ENCODE results near the gene ATP1B1.

Gene ATP1B1

GRCh38 chr1:169106095-169106920 lies at the start of gene ATP1B1:
Gene ATP1B1, plus strand, starts transcription at chr1:169106690. Its CDS starts 140 bp downstream, at chr1:169106830.
- peak; percentile 90 for DNase-seq

- DNase-seq, result no peak
These were observed 47.1 kb upstream of the ATP1B1 start for GRCh38 chr1:169059421-169059820.

- DNase-seq, result no peak
These were observed 46.3 kb upstream of the ATP1B1 start for GRCh38 chr1:169060043-169060722.

- no peak for DNase-seq
These were observed 45.4 kb upstream of the ATP1B1 start for GRCh38 chr1:169060919-169061639.

- DNase-seq, result no peak
These were observed 44.3 kb upstream of the ATP1B1 start for GRCh38 chr1:169062152-169062551.

- no peak for DNase-seq
These were observed 42.4 kb upstream of the ATP1B1 start for GRCh38 chr1:169064103-169064502.

GRCh38 chr1:169070547-169070946 lies 35.9 kb upstream of the ATP1B1 start:
- DNase-seq, result no peak

GRCh38 chr1:169070958-169071357 lies 35.5 kb upstream of the ATP1B1 start:
- no peak for DNase-seq

- no peak for DNase-seq
These were observed 33.4 kb upstream of the ATP1B1 start for GRCh38 chr1:169072945-169073725.

GRCh38 chr1:169078163-169078883 lies 28.2 kb upstream of the ATP1B1 start:
- DNase-seq, result no peak

GRCh38 chr1:169081503-169082123 lies 24.9 kb upstream of the ATP1B1 start:
- no peak for DNase-seq

GRCh38 chr1:169085911-169086310 lies 20.6 kb upstream of the ATP1B1 start:
- no peak for DNase-seq

- DNase-seq, result no peak
These were observed 19.7 kb upstream of the ATP1B1 start for GRCh38 chr1:169086603-169087455.

- no peak for DNase-seq
These were observed 18.6 kb upstream of the ATP1B1 start for GRCh38 chr1:169087876-169088275.

- no peak for DNase-seq
These were observed 16.7 kb upstream of the ATP1B1 start for GRCh38 chr1:169089776-169090175.

GRCh38 chr1:169090308-169090899 lies 16.1 kb upstream of the ATP1B1 start:
- DNase-seq, result no peak

- no peak for DNase-seq
These were observed 15.6 kb upstream of the ATP1B1 start for GRCh38 chr1:169090900-169091311.

GRCh38 chr1:169091480-169091941 lies 15.0 kb upstream of the ATP1B1 start:
- no peak for DNase-seq

- DNase-seq, result no peak
These were observed 14.1 kb upstream of the ATP1B1 start for GRCh38 chr1:169092399-169092798.
